ENCODE data around the gene C22orf42.

C22orf42 gene

GRCh38 chr22:32132783-32133182 lies 26.3 kb downstream of the C22orf42 start:
- DNase-seq, result no peak

- DNase-seq, result no peak
Measured at GRCh38 chr22:32132126-32132525, 27.0 kb downstream of the C22orf42 start.

GRCh38 chr22:32130464-32130863 lies 28.6 kb downstream of the C22orf42 start:
- no peak for DNase-seq

- no peak for DNase-seq
Measured at GRCh38 chr22:32127904-32128303, 31.2 kb downstream of the C22orf42 start.

GRCh38 chr22:32123657-32124056 lies 35.4 kb downstream of the C22orf42 start:
- DNase-seq, result no peak

- DNase-seq, result no peak
Measured at GRCh38 chr22:32122899-32123298, 36.2 kb downstream of the C22orf42 start.

GRCh38 chr22:32120603-32121002 lies 38.5 kb downstream of the C22orf42 start:
- DNase-seq, result no peak

- DNase-seq, result no peak
Measured at GRCh38 chr22:32119568-32120235, 39.4 kb downstream of the C22orf42 start.

- no peak for DNase-seq
Measured at GRCh38 chr22:32112380-32112779, 46.7 kb downstream of the C22orf42 start.

- DNase-seq, result no peak
Measured at GRCh38 chr22:32106930-32107329, 52.2 kb downstream of the C22orf42 start.

GRCh38 chr22:32103658-32104315 lies 55.3 kb downstream of the C22orf42 start:
- no peak for DNase-seq

GRCh38 chr22:32100711-32101110 lies 58.4 kb downstream of the C22orf42 start:
- DNase-seq, result no peak

Data from NCI-H1417 treated with DMSO at 0.1 percent for 48 hours (cell line).